DOHH2 (cell line): Measurements from ENCODE around the gene MCF2L2.
"Not testable (repeated sequence)": the region's sequence is repeated elsewhere in the genome, so short reads cannot be mapped to it uniquely, and the experiment has no call there.

ENCODE experiments used
- H3F3A ChIP-seq: fragments of 200-600 bp; sonication (generic), shearing (Covaris generic); 2 replicates; pipeline ENCODE4 v1.6.0; 2016; ENCODE audit warnings: antibody characterized with exemption, mild to moderate bottlenecking; ENCODE audit not compliant: control insufficient read depth, insufficient read depth
- H3K27ac ChIP-seq: fragments of 200-600 bp; sonication (generic); 2 replicates; pipeline ENCODE4 v1.5.1; 2014; ENCODE audit warnings: low read depth, mild to moderate bottlenecking, low read length, moderate library complexity
- H3K27me3 ChIP-seq: fragments of 200-600 bp; sonication (generic); 2 replicates; pipeline ENCODE4 v1.6.1; 2014; ENCODE audit warnings: mild to moderate bottlenecking, low read length, mixed read lengths; ENCODE audit not compliant: control insufficient read depth
- H3K36me3 ChIP-seq: fragments of 200-600 bp; sonication (generic); 2 replicates; pipeline ENCODE4 v1.6.1; 2014; ENCODE audit warnings: mild to moderate bottlenecking, low read length, moderate library complexity, mixed read lengths; ENCODE audit not compliant: control insufficient read depth
- H3K4me1 ChIP-seq: fragments of 200-600 bp; sonication (generic); 2 replicates; pipeline ENCODE4 v1.6.1; 2014; ENCODE audit warnings: mild to moderate bottlenecking, low read length, mixed read lengths; ENCODE audit not compliant: control insufficient read depth
- H3K4me2 ChIP-seq: fragments of 200-600 bp; sonication (generic); 2 replicates; pipeline ENCODE4 v1.6.0; 2014; ENCODE audit warnings: mild to moderate bottlenecking, low read length, moderate library complexity
- H3K4me3 ChIP-seq: fragments of 200-600 bp; sonication (generic); 2 replicates; pipeline ENCODE4 v1.5.1; 2014; ENCODE audit warnings: mild to moderate bottlenecking, low read length, mixed read lengths
- H3K79me2 ChIP-seq: fragments of 200-600 bp; sonication (generic); 2 replicates; pipeline ENCODE4 v1.6.1; 2014; ENCODE audit warnings: mild to moderate bottlenecking, low read length, mixed read lengths; ENCODE audit not compliant: control insufficient read depth
- H3K9me2 ChIP-seq: fragments of 200-600 bp; sonication (generic); replicated peaks from 2 replicates; pipeline ENCODE4 v1.6.1; 2014; ENCODE audit warnings: mild to moderate bottlenecking, low read length, mixed read lengths; ENCODE audit not compliant: control insufficient read depth
- H3K9me3 ChIP-seq: fragments of 200-600 bp; sonication (generic); 2 replicates; pipeline ENCODE4 v1.6.1; 2014; ENCODE audit warnings: antibody characterized with exemption, low read length, mixed read lengths; ENCODE audit not compliant: control insufficient read depth, insufficient read depth
- H4K20me1 ChIP-seq: fragments of 200-600 bp; sonication (generic); 2 replicates; pipeline ENCODE4 v1.6.0; 2014; ENCODE audit warnings: low read depth, mild to moderate bottlenecking, antibody characterized with exemption, low read length, moderate library complexity; ENCODE audit not compliant: control insufficient read depth, insufficient read depth
- CTCF ChIP-seq: fragments of 200-600 bp; sonication (generic); IDR thresholded peaks from one replicate; pipeline ENCODE4 v1.5.1; 2014; ENCODE audit warnings: antibody characterized with exemption, mild to moderate bottlenecking, low read depth, low read length; ENCODE audit not compliant: poor library complexity, severe bottlenecking
- EZH2phosphoT487 ChIP-seq: fragments of 200-600 bp; sonication (generic); IDR thresholded peaks from 2 replicates; pipeline ENCODE4 v1.6.1; 2017; ENCODE audit warnings: borderline replicate concordance, mild to moderate bottlenecking, antibody characterized with exemption, low read length, moderate library complexity, mixed read lengths

The MCF2L2 gene

GRCh38 chr3:183468424-183468823 is 40.0 kb upstream of the MCF2L2 start:
- no peaks in the 10 kb centered on the region for H3K27me3 ChIP-seq
- H3K79me2 ChIP-seq = no peaks in the 10 kb centered on the region
- TF ChIP-seq CTCF (no peak), EZH2phosphoT487 (no peak)
- H3K9me2 ChIP-seq = no peaks in the 10 kb centered on the region
- peaks cover 12% of the 10 kb centered on the region for H3K4me1 ChIP-seq
- H3K4me2 ChIP-seq = no peak overlapping the region
- H3F3A ChIP-seq = peaks cover 4% of the 10 kb centered on the region
- H3K4me3 ChIP-seq = no peak overlapping the region
- H3K9me3 ChIP-seq = no peaks in the 10 kb centered on the region
- no peaks in the 10 kb centered on the region for H3K36me3 ChIP-seq
- no peaks in the 10 kb centered on the region for H4K20me1 ChIP-seq
- no peak overlapping the region for H3K27ac ChIP-seq

- Histone ChIP-seq H3K4me1 (peaks cover 12% of the 10 kb centered on the region), H3K4me3 (no peak overlapping the region), H3K27ac (no peak overlapping the region), H3K4me2 (no peak overlapping the region), H3K9me3 (no peaks in the 10 kb centered on the region), H3F3A (peaks cover 4% of the 10 kb centered on the region), H4K20me1 (no peaks in the 10 kb centered on the region), H3K27me3 (no peaks in the 10 kb centered on the region), H3K36me3 (no peaks in the 10 kb centered on the region), H3K9me2 (no peaks in the 10 kb centered on the region), H3K79me2 (no peaks in the 10 kb centered on the region)
- no peak for TF ChIP-seq CTCF
- no peak for TF ChIP-seq EZH2phosphoT487
These were observed 38.2 kb upstream of the MCF2L2 start for GRCh38 chr3:183466575-183466974.

GRCh38 chr3:183465710-183466109 is 37.3 kb upstream of the MCF2L2 start:
- not testable (repeated sequence) for H3F3A ChIP-seq, H3K36me3 ChIP-seq, H3K27ac ChIP-seq, H3K9me2 ChIP-seq, H4K20me1 ChIP-seq, H3K4me2 ChIP-seq, H3K27me3 ChIP-seq, H3K9me3 ChIP-seq, H3K79me2 ChIP-seq, H3K4me3 ChIP-seq
- peaks cover 16% of the 10 kb centered on the region for H3K4me1 ChIP-seq

GRCh38 chr3:183464480-183464879 is 36.1 kb upstream of the MCF2L2 start:
- Histone ChIP-seq H3K36me3 (no peaks in the 10 kb centered on the region), H3K79me2 (no peaks in the 10 kb centered on the region), H3K9me2 (no peaks in the 10 kb centered on the region), H3K27me3 (no peaks in the 10 kb centered on the region), H3K27ac (no peak overlapping the region), H3F3A (no peaks in the 10 kb centered on the region; the same call in 1 of the 2 replicates), H3K4me2 (no peak overlapping the region), H3K4me1 (peaks cover 20% of the 10 kb centered on the region), H3K4me3 (no peak overlapping the region), H3K9me3 (no peaks in the 10 kb centered on the region), H4K20me1 (no peaks in the 10 kb centered on the region)
- TF ChIP-seq CTCF (no peak), EZH2phosphoT487 (no peak)
